Measurements from ENCODE around the gene PRSS36.

DNA sequence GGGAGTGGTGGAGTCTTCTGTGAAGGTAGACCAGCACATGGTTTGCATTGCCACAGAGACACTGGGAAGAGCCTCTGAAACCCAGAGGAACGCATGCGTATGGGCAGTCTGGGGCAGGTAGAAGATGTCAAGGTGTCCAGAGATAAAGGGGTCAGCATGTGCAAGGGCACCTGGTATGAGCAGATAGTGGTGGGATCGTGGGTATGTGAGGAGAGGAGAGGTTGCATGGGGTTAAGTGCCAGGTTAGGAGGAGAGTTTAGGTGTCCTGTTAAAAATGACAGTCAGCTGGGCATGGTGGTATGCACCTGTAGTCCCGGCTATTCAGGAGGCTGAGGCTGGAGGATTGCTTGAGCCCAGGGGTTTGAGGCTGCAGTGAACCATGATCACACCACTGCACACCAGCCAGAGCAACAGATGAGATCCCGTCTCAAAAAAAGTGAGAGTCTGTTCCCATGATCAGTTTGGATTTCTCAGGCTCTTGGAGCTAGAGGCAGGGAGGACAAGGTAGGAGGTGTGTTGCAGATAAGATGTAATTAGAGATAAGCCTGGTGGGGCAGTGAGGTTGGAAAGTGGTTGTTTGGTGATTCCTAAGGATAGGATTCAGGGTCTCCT is 49.7 kb upstream of the PRSS36 start:
- TF ChIP-seq, protein P1, sequence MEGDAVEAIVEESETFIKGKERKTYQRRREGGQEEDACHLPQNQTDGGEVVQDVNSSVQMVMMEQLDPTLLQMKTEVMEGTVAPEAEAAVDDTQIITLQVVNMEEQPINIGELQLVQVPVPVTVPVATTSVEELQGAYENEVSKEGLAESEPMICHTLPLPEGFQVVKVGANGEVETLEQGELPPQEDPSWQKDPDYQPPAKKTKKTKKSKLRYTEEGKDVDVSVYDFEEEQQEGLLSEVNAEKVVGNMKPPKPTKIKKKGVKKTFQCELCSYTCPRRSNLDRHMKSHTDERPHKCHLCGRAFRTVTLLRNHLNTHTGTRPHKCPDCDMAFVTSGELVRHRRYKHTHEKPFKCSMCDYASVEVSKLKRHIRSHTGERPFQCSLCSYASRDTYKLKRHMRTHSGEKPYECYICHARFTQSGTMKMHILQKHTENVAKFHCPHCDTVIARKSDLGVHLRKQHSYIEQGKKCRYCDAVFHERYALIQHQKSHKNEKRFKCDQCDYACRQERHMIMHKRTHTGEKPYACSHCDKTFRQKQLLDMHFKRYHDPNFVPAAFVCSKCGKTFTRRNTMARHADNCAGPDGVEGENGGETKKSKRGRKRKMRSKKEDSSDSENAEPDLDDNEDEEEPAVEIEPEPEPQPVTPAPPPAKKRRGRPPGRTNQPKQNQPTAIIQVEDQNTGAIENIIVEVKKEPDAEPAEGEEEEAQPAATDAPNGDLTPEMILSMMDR (IDR thresholded peaks at IDR 0.05; ENCODE audit: poor library complexity, severe bottlenecking), result no peak
- TF ChIP-seq POLR2AphosphoS5 (IDR thresholded peaks at IDR 0.05) (no peak), RAD21 (conservative IDR thresholded peaks at IDR 0.05) (no peak), TAF1 (IDR thresholded peaks at IDR 0.05; ENCODE audit: low read depth) (no peak), EZH2 (IDR thresholded peaks at IDR 0.05; ENCODE audit: borderline replicate concordance, insufficient read depth, low read length, poor library complexity, severe bottlenecking) (no peak), EP300 (conservative IDR thresholded peaks at IDR 0.05; ENCODE audit: poor library complexity, severe bottlenecking) (no peak)

Measured in neural cell (in vitro differentiated cells).